ENCODE measurements around the gene IFT122.
"Not testable (repeated sequence)": the region's sequence is repeated elsewhere in the genome, so short reads cannot be mapped to it uniquely, and the experiment has no call there.

DNA sequence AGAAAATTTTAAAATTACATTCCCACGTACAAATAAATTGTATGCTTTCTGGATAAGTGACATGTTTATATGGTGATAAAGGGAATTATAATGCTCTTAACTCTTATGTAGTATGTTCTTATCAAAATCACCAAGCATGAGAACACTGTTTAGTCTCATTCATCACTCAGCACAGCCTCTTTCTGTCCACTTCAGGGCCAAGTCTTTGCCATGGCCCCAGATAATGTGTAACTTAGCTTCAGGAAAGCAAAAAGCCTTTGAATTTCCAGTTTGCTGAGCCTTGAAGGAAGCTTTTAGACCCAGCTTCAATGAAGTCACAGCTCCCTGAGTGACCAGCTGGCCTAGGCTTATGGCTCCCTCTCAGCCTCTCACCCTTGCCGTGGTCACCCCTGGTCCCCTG is 57.9 kb downstream of the IFT122 start:
- TF ChIP-seq, protein P1, sequence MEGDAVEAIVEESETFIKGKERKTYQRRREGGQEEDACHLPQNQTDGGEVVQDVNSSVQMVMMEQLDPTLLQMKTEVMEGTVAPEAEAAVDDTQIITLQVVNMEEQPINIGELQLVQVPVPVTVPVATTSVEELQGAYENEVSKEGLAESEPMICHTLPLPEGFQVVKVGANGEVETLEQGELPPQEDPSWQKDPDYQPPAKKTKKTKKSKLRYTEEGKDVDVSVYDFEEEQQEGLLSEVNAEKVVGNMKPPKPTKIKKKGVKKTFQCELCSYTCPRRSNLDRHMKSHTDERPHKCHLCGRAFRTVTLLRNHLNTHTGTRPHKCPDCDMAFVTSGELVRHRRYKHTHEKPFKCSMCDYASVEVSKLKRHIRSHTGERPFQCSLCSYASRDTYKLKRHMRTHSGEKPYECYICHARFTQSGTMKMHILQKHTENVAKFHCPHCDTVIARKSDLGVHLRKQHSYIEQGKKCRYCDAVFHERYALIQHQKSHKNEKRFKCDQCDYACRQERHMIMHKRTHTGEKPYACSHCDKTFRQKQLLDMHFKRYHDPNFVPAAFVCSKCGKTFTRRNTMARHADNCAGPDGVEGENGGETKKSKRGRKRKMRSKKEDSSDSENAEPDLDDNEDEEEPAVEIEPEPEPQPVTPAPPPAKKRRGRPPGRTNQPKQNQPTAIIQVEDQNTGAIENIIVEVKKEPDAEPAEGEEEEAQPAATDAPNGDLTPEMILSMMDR (IDR thresholded peaks at IDR 0.05), result not testable (repeated sequence)
- TF ChIP-seq POLR2A (IDR thresholded peaks at IDR 0.05), result not testable (repeated sequence)
